Measurements from ENCODE around the gene PLB1. TPM values are rescaled to one million over a fixed set of nuclear protein-coding genes. Genes with fewer than 3 reads are reported as not detected.

Gene PLB1
- polyA plus RNA-seq, 3 donors, result 20.2 to 35.8 (median 23.9) TPM

- no peak overlapping the region for H3K4me2 ChIP-seq (replicated peaks; ENCODE audit: extremely low read depth, low read length, poor library complexity, severe bottlenecking)
- Mint-ChIP-seq H3K4me3 (no peak overlapping the region), H3K4me1 (peaks cover 18% of the 10 kb centered on the region), H3K27ac (no peak overlapping the region), H3K27me3 (ENCODE audit: low read depth in 3 of 3) (peaks cover 0 to 6% (median 4%) of the 10 kb centered on the region in 3 donors), H3K9me3 (peaks cover 2 to 20% (median 12%) of the 10 kb centered on the region in 7 donors), H3K36me3 (no peaks in the 10 kb centered on the region)
- no peak overlapping the region for H2AFZ ChIP-seq (ENCODE audit: insufficient read depth, low read depth, low read length, poor library complexity, severe bottlenecking)
- no peaks in the 10 kb centered on the region for H4K20me1 ChIP-seq (ENCODE audit: insufficient read depth, low read length)
- intact Hi-C loops (cut with micrococcal nuclease), result no loop called here
- TF ChIP-seq CTCF (IDR thresholded peaks at IDR 0.05), result no peak
- H3K27me3 ChIP-seq (ENCODE audit: control insufficient read depth in 2 of 2, insufficient read depth in 2 of 2, low read length in 2 of 2), result peaks cover 0 to 2% of the 10 kb centered on the region in 2 donors
- H3K9me3 ChIP-seq (replicated peaks in 1 of 2; ENCODE audit: control insufficient read depth in 1 of 2, insufficient read depth in 1 of 2, low read length in 2 of 2), result no peaks in the 10 kb centered on the region
- no peak overlapping the region for H3K9ac ChIP-seq (ENCODE audit: insufficient read depth, low read length, poor library complexity, severe bottlenecking)
- H3K4me1 ChIP-seq (ENCODE audit: control insufficient read depth in 1 of 2, insufficient read depth in 2 of 2, low read length in 2 of 2), result peaks cover 5 to 11% of the 10 kb centered on the region in 2 donors
- H3K79me2 ChIP-seq (ENCODE audit: insufficient read depth, low read length), result no peaks in the 10 kb centered on the region
- DNase-seq, result no peak
- no peaks in the 10 kb centered on the region for H3K36me3 ChIP-seq (replicated peaks in 1 of 2; ENCODE audit: control insufficient read depth in 1 of 2, insufficient read depth in 2 of 2, low read length in 2 of 2)
- no peak overlapping the region for H3K4me3 ChIP-seq (replicated peaks in 1 of 3; ENCODE audit: low read depth in 2 of 3, low read length in 3 of 3)
- WGBS (ENCODE audit: insufficient coverage), result 100% methylated on average over 1 of the region's 2 CpGs
- no peak overlapping the region for H3K27ac ChIP-seq (ENCODE audit: low read depth in 1 of 2, low read length in 2 of 2)
These were observed 14.3 kb downstream of the PLB1 start for GRCh38 chr2:28510184-28510583.

- intact Hi-C loops (cut with micrococcal nuclease), result no loop called here
These were observed 16.2 kb downstream of the PLB1 start for GRCh38 chr2:28511871-28512606.

More at GRCh38 chr2:28511871-28512606, 16.2 kb downstream of the PLB1 start:
- H3K4me1 Mint-ChIP-seq, result peaks cover 8% of the 10 kb centered on the region
- Histone ChIP-seq H3K27me3 (ENCODE audit: control insufficient read depth in 2 of 2, insufficient read depth in 2 of 2, low read length in 2 of 2) (peaks cover 0 to 4% of the 10 kb centered on the region in 2 donors), H3K4me3 (replicated peaks in 1 of 3; ENCODE audit: low read depth in 2 of 3, low read length in 3 of 3) (no peak overlapping the region), H3K4me1 (ENCODE audit: control insufficient read depth in 1 of 2, insufficient read depth in 2 of 2, low read length in 2 of 2) (peaks cover 0 to 2% of the 10 kb centered on the region in 2 donors), H3K36me3 (replicated peaks in 1 of 2; ENCODE audit: control insufficient read depth in 1 of 2, insufficient read depth in 2 of 2, low read length in 2 of 2) (no peaks in the 10 kb centered on the region), H3K9ac (ENCODE audit: insufficient read depth, low read length, poor library complexity, severe bottlenecking) (no peak overlapping the region), H2AFZ (ENCODE audit: insufficient read depth, low read depth, low read length, poor library complexity, severe bottlenecking) (no peak overlapping the region), H3K79me2 (ENCODE audit: insufficient read depth, low read length) (no peaks in the 10 kb centered on the region), H3K4me2 (replicated peaks; ENCODE audit: extremely low read depth, low read length, poor library complexity, severe bottlenecking) (no peak overlapping the region), H3K27ac (ENCODE audit: low read depth in 1 of 2, low read length in 2 of 2) (no peak overlapping the region), H3K9me3 (replicated peaks in 1 of 2; ENCODE audit: control insufficient read depth in 1 of 2, insufficient read depth in 1 of 2, low read length in 2 of 2) (no peaks in the 10 kb centered on the region), H4K20me1 (ENCODE audit: insufficient read depth, low read length) (no peaks in the 10 kb centered on the region)
- H3K27me3 Mint-ChIP-seq (ENCODE audit: low read depth in 3 of 3), result peaks cover 5 to 14% (median 6%) of the 10 kb centered on the region in 3 donors
- H3K9me3 Mint-ChIP-seq, result peaks cover 2 to 20% (median 12%) of the 10 kb centered on the region in 7 donors
- no peak overlapping the region for H3K27ac Mint-ChIP-seq
- no peak overlapping the region for H3K4me3 Mint-ChIP-seq
- DNase-seq, result no peak
- no peak for TF ChIP-seq CTCF (IDR thresholded peaks at IDR 0.05)
- 100% methylated on average over 1 of the region's 2 CpGs for WGBS (ENCODE audit: insufficient coverage)
- no peaks in the 10 kb centered on the region for H3K36me3 Mint-ChIP-seq
